ENCODE data around the gene SLC28A1. TPM values are rescaled to one million over a fixed set of nuclear protein-coding genes. Genes with fewer than 3 reads are reported as not detected.

The SLC28A1 gene
- total RNA-seq, 1 experiment from 2014 or later: 0.13 TPM

DNA sequence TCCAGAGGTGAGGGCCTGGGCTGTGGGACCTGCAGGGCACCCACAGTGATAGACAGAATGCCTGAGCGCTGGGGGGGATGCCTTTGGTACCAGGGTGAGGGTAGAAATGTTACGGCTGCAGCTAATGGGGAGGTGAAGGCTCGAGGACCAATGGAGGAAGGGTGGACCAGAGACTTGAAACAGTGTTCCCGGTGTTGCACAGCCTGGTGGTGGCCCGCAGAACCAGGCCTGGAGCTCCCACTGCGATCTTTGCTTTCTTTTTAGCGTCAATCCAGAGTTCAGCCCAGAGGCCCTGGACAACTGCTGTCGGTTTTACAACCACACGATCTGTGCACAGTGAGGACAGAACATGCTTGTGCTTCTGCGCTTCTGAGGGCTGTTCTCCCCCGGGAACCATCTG, 60.4 kb downstream of the SLC28A1 start:
- no peaks in the 10 kb centered on the region for H3K23me2 ChIP-seq (ENCODE audit: insufficient read length, low read depth, low read length, poor library complexity, severe bottlenecking)
- no peaks in the 10 kb centered on the region for H3K27me3 Mint-ChIP-seq (ENCODE audit: low read depth)
- no peaks in the 10 kb centered on the region for H3K27me3 ChIP-seq (ENCODE audit: insufficient read depth, low read length)

More for the DNA sequence above, 60.4 kb downstream of the SLC28A1 start:
- no CpG with 5 or more reads among the region's 11 CpGs for WGBS (ENCODE audit: extremely low coverage, insufficient read length, low lambda C conversion rate)
- Histone ChIP-seq H3K56ac (ENCODE audit: insufficient read length, low read depth, low read length) (no peak overlapping the region), H2BK15ac (ENCODE audit: low read depth, low read length) (no peak overlapping the region), H3T11ph (ENCODE audit: low read length) (no peak overlapping the region), H3K4ac (ENCODE audit: low read depth, low read length) (no peak overlapping the region), H3K4me2 (ENCODE audit: insufficient read depth, insufficient read length, low read length) (no peak overlapping the region), H3K23ac (ENCODE audit: insufficient read length, low read depth, low read length) (no peak overlapping the region), H4K91ac (ENCODE audit: insufficient read length, low read depth, low read length) (no peak overlapping the region), H4K8ac (replicated peaks; ENCODE audit: insufficient read length, low read depth, low read length) (no peak overlapping the region), H3K4me1 (ENCODE audit: insufficient read depth, low read length) (no peaks in the 10 kb centered on the region), H3K18ac (ENCODE audit: insufficient read length, low read depth, low read length) (no peak overlapping the region), H2AK5ac (ENCODE audit: insufficient read length, low read length) (no peak overlapping the region), H2BK12ac (ENCODE audit: insufficient read length, low read depth, low read length) (no peak overlapping the region), H2BK120ac (ENCODE audit: low read depth, low read length, poor library complexity, severe bottlenecking) (no peak overlapping the region), H2BK5ac (ENCODE audit: insufficient read length, low read length) (no peak overlapping the region), H2BK20ac (ENCODE audit: low read depth, low read length, poor library complexity, severe bottlenecking) (no peak overlapping the region), H3K9ac (ENCODE audit: extremely low read depth, insufficient read length, low read length) (no peak overlapping the region), H4K20me1 (ENCODE audit: control insufficient read depth, insufficient read depth, insufficient read length) (no peaks in the 10 kb centered on the region), H3K9me3 (ENCODE audit: control insufficient read depth, low read depth, low read length) (no peaks in the 10 kb centered on the region), H2AFZ (ENCODE audit: low read length) (no peak overlapping the region), H4K5ac (ENCODE audit: insufficient read length, low read depth, low read length) (no peak overlapping the region), H3K14ac (ENCODE audit: insufficient read depth, low read length) (no peak overlapping the region), H3K79me1 (ENCODE audit: insufficient read depth, low read depth, low read length, poor library complexity, severe bottlenecking) (no peaks in the 10 kb centered on the region), H3K27ac (ENCODE audit: insufficient read length, low read depth, low read length) (no peak overlapping the region), H3K79me2 (ENCODE audit: insufficient read depth, low read length) (no peaks in the 10 kb centered on the region)
- DNase-seq: no peak
- Mint-ChIP-seq H3K4me3 (no peak overlapping the region), H3K9me3 (no peaks in the 10 kb centered on the region), H3K36me3 (ENCODE audit: insufficient read depth in 1 of 3, low read depth in 3 of 3) (no peaks in the 10 kb centered on the region), H3K27ac (no peak overlapping the region; a peak in 1 of 7 replicates), H3K4me1 (no peaks in the 10 kb centered on the region)
- TF ChIP-seq, protein P1, sequence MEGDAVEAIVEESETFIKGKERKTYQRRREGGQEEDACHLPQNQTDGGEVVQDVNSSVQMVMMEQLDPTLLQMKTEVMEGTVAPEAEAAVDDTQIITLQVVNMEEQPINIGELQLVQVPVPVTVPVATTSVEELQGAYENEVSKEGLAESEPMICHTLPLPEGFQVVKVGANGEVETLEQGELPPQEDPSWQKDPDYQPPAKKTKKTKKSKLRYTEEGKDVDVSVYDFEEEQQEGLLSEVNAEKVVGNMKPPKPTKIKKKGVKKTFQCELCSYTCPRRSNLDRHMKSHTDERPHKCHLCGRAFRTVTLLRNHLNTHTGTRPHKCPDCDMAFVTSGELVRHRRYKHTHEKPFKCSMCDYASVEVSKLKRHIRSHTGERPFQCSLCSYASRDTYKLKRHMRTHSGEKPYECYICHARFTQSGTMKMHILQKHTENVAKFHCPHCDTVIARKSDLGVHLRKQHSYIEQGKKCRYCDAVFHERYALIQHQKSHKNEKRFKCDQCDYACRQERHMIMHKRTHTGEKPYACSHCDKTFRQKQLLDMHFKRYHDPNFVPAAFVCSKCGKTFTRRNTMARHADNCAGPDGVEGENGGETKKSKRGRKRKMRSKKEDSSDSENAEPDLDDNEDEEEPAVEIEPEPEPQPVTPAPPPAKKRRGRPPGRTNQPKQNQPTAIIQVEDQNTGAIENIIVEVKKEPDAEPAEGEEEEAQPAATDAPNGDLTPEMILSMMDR (conservative IDR thresholded peaks at IDR 0.05): no peak

All from H9 (cell line).